GM18499 (cell line): ENCODE data around the gene ERBIN.
"Not testable (repeated sequence)": the region's sequence is repeated elsewhere in the genome, so short reads cannot be mapped to it uniquely, and the experiment has no call there.

Experiments
- ATAC-seq: cut with Tn5 transposase; IDR thresholded peaks from one replicate; pipeline ENCODE4 v1.9.1; 2021; ENCODE audit warnings: moderate number of reproducible peaks; ENCODE audit not compliant: insufficient read depth, unreplicated experiment

Gene ERBIN

DNA sequence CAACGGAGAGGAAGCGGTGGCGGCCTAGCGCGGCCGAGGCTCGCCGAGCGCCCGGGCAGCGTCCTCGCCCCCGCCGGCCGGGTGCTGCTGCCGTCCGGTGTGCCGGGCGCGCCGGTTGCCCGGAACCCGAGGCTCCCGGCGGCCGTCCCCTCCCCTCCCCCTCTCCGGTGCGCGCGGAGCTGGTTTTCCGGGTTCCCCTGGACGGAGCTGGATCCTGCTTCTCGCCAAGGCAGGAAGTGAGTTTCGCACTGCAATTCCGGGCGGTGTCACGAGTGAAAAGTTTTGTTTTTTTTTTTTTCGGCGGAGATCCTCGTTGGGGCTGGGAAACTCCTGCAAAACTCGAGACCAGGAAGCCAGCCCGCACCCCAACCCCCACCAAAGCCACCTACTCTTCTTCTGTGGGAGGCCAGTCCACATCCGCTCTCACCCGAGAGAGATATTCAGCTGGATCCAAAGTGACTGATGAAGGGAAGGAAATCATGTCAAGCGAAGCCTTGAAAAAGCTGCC is at the start of gene ERBIN:
Gene ERBIN (plus strand): TSS at position 300 of the 508 bp plus-strand sequence. CDS start 66,144 bp downstream, outside the sequence.
- peak; percentile 13 for ATAC-seq

GRCh38 chr5:65876970-65877369 is 49.4 kb upstream of the ERBIN start:
- no peak for ATAC-seq

DNA sequence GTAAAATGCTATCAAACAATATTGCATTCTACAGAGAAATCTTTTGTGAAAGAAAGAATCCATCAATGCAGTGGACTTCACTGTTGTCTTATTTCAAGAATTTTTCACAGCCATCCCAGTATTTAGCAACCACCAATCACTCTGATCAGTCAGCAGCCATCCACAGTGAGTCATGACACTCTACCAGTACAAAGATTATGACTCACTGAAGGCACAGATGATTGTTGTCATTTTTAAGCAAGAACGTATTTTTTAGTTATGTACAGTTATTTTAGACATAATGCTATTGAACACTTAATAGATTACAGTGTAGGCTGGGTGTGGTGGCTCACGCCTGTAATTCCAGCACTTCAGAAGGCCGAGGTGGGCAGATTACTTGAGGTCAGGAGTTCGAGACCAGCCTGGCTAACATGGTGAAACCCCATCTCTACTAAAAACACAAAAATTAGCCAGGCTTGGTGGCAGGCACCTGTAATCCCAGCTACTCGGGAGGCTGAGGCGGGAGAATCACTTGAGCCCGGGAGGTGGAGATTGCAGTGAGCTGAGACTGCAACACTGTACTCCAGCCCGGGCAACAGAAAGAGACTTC is 46.6 kb upstream of the ERBIN start:
- not testable (repeated sequence) for ATAC-seq

DNA sequence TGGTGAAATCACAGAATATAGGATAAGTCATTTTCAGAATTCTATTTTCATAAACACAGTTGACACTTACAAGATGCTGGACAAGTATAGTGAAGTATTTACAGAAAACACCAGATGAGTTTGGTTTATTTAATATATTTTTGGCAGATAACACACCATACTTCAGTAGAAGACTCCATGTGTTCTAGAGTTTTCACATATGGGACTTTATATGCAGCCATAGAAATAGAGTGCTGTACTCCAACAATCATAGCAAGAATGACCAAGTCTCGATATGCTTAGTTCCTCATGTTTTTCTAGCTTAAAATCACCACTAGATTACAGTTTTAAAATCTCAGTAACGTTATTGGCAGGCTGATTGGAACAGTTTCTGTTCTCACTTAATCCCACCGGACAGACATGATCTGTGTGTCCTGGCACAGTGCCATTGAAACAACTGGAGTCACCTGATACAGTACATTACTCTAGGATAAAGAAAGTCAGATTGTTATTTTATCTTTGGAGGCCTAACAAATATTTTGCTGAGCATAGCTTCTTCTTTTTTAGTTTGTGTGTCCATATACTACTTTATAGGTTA is 45.8 kb upstream of the ERBIN start:
- no peak for ATAC-seq

DNA sequence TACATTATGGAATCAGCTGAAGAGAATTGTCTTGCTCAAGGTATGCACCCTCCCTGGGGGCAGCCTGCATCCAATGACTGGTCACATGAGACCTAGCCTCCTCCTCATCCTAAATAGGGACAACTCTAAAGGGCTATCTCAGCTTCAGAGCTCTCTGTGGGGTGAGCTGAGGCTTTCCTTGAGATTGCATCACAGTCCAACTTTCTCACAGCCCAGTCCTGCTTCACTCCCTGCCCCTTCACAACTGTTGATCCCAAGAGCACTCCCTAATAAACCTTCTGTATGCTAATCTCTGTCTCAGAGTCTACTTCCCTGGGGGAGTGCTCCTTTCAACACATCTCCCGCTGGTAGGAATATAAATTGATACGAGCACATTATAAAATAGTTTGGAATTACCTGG is 44.1 kb upstream of the ERBIN start:
- no peak for ATAC-seq

- no peak for ATAC-seq
Measured at GRCh38 chr5:65883461-65883860, 42.9 kb upstream of the ERBIN start.

DNA sequence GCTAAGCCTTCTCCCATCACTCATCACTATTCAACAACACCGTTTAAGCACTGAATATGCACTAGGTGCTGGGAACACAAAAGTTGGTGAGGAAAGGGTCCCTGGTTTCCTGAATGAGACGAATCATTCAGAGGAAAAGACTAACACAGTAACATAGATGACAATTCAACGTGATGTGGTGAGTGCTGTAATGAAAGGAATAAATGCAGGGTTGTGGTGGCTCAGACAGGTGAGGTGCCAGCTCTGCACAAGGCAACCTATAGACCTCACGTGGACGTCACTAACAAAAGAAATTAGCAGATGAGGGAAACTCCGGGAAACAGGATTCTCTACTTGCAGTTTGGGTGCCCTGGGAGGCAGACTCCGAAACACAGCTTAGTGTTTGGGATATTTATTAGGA is 40.0 kb upstream of the ERBIN start:
- ATAC-seq, result no peak

DNA sequence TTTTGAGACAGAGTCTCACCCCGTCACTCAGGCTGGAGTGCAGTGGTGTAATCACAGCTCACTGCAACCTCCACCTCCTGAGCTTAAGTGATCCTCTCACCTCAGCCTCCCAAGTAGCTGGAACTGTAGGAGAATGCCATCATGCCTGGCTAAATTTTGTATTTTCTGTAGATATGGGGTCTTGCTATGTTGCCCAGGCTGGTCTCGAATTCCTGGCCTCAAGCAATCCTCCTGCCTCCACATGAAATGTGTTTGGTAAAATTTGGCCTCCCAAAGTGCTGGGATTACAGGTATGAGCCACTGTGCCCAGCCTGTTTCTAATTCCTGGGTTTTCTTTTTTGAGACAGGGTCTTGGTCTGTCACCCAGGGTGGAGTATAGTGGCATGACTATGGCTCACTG is 34.4 kb upstream of the ERBIN start:
- not testable (repeated sequence) for ATAC-seq

GRCh38 chr5:65892801-65893200 is 33.6 kb upstream of the ERBIN start:
- no peak for ATAC-seq

GRCh38 chr5:65893749-65894430 is 32.5 kb upstream of the ERBIN start:
- no peak for ATAC-seq

GRCh38 chr5:65895891-65896290 is 30.5 kb upstream of the ERBIN start:
- no peak for ATAC-seq

DNA sequence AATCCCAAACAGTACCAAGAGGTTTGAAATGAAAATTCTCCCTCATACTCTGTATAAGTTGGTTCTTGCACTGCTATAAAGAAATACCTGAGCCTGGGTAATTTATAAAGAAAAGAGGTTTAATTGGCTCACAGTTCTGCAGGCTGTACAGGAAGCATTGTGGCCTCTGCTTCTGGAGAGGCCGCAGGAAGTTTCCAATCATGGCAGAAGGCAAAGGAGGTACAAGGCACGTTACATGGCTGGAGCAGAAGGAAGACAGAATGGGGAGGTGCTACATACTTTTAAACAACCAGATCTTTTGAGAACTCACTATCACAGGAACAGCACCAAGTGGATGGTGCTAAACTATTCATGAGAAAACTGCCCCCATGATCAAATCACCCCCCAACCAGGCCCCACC is 25.6 kb upstream of the ERBIN start:
- no peak for ATAC-seq

DNA sequence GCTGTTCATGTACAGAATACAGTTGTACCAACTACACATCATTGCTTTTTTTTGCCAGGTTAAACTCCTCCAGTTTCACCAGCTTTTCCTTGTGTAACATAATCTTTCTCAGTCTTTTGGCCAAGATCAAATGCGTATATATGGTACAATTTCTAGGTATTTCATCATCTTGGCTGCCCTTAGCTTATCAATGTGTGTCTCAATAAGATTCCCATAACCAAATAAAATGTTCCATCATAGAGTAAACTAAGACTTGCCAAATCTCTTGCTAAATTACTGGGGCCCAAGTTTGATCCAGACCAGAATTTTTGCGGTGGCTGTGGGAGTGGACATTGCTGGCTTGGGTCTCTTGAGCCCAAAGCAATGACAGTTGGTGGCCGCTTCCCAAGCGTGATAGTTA is 24.3 kb upstream of the ERBIN start:
- ATAC-seq, result no peak

- no peak for ATAC-seq
Measured at GRCh38 chr5:65903581-65903980, 22.8 kb upstream of the ERBIN start.

DNA sequence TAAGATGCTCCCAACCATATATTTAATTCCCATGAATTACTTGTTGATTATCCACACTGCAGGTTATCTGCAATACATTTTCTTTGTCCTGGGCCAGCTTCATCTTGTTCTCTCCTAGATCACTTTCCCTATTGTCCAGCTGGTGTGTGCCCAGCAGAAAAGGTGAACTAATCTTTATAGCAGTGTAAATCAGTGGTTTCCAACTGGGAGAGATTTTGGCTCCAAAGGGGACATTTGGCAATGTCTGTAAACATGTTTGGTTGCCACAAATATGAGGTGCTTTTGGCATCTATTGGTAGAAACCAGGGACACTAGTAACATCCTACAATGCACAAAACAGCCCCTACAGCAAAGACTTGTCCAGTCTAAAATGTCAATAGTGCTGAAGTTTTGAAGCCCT is 20.1 kb upstream of the ERBIN start:
- ATAC-seq, result no peak

GRCh38 chr5:65907135-65907534 is 19.2 kb upstream of the ERBIN start:
- ATAC-seq, result no peak

DNA sequence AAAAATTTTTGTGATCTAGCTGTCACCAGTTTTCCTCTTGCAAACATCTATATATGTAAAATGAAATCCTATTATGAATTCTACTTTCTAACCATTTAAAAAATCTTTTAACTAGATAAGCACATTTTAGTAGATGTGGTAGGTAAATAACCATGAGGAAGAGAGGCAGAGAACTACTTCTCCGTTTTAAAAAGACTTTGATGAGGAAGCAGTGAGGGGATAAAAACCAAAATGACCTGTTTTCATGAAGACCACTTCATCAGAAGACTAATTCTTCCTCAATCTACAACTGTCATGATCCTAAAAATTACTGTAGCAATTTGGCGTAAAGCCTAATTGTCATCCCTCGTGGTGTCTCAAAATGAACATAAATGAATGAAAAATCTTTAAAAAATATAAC is 15.7 kb upstream of the ERBIN start:
- ATAC-seq, result no peak

GRCh38 chr5:65912311-65912710 is 14.1 kb upstream of the ERBIN start:
- ATAC-seq, result no peak

- ATAC-seq, result no peak
Measured at GRCh38 chr5:65913519-65913918, 12.9 kb upstream of the ERBIN start.

- no peak for ATAC-seq
Measured at GRCh38 chr5:65914641-65915196, 11.7 kb upstream of the ERBIN start.

- ATAC-seq, result not testable (repeated sequence)
Measured at GRCh38 chr5:65915661-65916060, 10.7 kb upstream of the ERBIN start.
